GOT3 (cell line): ENCODE data around the gene TMEM131L.
"Not testable (repeated sequence)": the region's sequence is repeated elsewhere in the genome, so short reads cannot be mapped to it uniquely, and the experiment has no call there.

Source experiments
- DNase-seq: peaks from one replicate; lab custom pipeline; 2025; ENCODE audit warnings: mixed read lengths; lab: John Stamatoyannopoulos, UW

The TMEM131L gene

DNA sequence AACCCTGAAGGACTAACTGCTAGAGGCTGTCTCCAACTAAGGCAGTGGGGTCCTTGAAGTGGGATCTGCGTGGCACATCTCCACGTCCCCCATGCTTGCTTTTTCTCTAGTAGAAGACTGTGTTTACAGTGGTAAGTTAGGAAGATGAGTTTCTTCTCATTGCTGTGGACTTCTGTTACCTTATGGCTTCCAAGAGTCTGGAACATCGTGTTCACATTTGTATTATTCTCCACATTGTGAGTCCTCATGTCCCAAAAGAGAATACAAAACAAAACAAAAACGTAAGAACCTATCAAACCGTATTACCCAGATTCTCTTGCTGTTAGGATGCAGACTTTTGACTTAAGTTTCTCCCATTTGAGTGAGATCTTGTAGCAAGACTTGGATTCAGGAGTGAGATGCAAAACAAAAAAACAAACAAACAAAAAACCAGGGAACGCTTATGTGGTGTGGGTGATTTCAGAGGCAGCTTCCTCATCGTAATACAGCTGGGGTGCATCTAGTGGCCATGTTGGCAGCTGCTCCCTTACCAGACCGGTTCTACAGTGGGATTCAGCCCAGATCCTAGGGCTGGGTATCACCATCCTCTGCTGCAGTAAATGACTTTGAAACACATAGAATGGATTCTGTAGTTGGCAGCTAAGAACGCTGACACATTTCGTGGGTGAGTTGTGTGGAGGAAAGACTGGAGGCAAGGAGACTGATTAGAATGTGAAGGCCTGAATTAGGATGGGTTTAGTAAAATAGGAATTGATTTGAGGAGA lies 41.3 kb downstream of the TMEM131L start:
- no peak for DNase-seq

DNA sequence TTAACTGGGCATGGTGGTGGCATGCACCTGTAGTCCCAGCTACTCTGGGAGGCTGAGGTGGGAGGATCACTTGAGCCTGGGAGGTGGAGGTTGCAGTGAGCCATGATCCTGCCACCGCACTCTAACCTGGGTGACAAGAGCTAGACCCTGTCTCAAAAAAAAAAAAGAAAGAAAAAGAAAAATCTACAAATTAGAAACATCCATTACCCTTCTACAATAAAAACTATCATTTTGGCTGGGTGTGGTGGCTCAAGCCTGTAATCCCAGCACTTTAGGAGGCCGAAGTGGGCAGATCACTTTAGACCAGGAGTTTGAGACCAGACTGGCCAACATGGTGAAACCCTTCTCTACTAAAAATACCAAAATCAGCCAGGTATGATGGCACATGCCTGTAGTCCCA lies 43.1 kb downstream of the TMEM131L start:
- DNase-seq, result not testable (repeated sequence)

DNA sequence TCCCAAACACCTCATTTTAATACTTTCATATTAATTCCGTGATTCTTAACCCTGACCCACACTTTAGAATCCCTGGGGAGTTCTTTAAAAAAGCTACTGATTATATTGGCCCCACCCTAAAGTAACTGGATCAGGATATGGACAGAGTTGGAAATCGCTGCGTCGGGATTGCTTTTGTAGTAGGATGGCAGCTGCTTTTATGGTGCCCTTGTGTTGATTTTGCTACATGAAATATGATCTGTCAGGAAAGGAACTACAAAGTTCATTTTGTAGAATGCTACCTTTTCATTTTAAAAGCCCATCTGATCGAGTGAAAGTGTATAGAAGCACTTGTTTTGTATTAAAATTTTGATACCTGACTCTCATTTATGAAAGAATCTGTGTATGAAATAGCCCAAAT lies 43.6 kb downstream of the TMEM131L start:
- no peak for DNase-seq

DNA sequence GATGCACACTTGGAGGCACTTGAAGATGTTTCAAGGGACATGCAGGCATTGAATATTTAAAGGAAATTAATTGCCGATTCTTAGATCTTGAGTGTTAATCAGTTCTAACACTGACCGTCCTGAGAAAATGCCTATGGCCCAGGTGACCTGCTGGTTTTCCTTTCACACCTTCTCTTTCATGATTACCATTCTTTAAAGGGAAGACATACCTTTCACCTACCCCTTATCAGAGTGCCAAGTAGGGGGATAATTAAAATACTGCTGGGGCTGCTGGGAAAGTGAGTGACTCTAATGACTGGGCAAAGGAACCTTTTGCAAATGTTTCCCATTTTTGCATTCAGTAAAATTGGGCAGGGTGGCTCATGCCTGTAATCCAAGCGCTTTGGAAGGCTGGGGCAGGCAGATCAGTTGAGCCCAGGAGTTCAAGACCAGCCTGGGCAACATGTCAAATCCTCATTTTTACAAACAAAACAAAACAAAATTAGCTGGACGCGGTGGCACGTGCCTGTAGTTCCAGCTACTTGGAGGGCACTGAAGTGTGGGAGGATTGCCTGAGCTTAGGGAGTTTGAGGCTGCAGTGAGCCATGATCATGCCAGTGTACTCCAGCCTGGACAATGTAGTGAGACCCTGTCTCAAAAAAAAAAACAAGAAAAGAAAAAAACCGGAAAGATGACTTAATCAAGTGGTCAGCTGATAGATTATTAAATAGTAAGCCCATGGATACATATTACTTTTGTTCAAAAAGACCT lies 44.3 kb downstream of the TMEM131L start:
- DNase-seq, result no peak

DNA sequence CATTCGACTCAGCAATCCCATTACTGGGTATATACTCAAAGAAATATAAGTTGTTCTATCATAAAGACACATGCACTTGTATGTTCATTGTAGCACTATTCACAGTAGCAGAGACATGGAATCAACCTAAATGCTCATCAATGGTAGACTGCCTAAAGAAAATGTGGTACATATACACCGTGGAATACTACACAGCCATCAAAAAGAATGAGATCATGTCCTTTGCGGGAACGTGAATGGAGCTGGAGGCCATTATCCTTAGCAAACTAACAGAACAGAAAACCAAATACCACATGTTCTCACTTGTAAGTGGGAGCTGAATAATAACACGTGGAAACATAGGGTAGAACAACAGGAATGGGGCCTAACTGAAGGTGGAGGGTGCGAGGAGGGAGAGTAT lies 44.9 kb downstream of the TMEM131L start:
- DNase-seq, result no peak

DNA sequence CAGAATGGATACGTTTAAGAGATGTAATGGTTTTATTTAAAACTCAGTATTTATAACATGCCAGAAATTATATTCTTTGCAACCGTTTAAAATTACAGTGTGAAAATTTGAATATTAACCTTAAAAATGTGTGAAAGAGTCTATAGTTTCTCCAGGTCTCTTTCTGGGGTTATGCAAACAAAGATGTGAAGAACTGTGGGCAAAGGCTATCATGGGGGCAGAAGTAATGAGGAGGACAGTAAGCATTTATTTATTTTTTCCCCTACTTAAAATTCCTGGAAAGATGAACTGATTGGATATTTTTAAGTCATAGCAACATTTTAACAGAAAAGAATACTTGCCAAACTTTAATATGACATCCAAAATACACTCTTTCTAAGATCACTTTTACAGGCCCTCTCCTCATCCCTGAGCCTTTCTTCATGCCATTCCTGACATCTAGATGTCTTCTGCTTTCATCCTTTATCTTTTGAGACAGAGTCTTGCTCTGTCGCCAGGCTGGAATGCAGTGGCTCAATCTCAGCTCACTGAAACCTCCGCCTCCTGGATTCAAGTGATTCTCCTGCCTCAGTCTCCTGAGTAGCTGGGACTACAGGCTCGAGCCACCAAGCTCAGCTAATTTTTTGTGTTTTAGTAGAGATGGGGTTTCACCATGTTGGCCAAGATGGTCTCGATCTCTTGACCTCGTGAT lies 46.1 kb downstream of the TMEM131L start:
- no peak for DNase-seq

DNA sequence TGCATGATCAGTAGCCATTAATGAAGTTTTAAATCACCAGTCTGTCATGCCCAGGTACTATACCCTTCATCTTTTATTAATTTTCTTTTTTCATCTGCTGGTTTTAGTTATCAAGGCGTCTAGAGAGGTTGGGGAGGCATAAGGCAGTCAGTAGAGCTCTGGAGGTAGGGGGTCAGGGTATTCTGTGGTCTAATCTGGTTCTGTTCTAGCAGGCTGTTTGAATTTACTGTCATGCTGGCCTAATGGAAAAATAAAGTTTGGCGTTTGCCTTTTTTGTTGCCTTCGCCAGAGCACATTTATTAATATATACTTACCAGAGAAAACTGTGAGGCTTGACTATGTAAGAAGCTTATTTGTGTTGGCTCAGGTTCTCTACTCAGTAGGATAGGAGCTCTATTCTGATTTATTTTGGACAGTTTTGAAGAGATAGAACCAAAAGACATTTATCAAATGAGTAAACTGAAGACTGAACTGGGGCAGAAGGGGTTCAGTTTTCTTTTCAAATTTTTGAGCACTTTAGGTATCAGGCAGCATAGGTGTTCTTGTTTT lies 46.9 kb downstream of the TMEM131L start:
- no peak for DNase-seq

DNA sequence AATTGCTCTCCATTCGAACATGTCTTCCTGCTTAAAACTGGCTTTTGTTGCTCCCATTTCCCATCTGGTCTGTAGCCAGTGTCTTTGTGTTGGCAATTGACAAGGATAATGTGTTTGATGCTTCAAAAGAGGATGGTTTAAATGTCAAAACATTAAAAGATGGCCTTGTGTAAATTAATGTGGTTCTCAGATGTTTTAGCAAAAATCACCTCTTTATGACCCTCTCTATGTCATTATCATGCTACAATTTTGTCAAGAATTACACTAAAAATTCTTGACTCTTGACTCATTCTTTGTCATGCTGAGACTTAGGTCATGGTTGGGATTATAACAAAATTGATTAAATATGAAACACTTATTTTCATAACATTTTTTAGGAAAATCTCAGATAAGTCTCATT lies 47.4 kb downstream of the TMEM131L start:
- no peak for DNase-seq

DNA sequence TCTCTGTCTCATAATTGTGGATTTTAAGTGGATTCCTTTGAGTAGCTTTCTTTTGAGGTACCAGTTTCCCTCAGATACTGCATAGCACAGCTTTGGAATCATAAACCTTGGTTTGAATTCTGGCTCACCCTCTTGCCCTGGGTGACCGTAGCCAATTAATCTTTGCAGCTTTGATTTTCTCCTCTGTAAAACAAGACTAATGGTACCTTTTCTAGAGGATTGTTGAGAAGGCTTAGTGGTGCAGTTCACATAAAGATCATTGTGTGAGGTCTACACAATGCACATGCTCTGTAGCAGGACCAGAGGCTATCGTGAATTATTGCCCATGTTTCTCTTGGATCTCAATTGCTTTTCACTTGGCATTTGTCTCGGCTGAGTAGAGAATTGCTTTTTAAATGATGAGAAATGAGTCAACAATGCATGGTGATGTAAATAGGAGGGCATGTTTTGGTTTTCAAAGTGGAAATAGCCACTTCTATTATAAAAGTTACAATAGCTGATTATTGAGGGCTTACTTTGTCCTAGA lies 47.9 kb downstream of the TMEM131L start:
- no peak for DNase-seq

DNA sequence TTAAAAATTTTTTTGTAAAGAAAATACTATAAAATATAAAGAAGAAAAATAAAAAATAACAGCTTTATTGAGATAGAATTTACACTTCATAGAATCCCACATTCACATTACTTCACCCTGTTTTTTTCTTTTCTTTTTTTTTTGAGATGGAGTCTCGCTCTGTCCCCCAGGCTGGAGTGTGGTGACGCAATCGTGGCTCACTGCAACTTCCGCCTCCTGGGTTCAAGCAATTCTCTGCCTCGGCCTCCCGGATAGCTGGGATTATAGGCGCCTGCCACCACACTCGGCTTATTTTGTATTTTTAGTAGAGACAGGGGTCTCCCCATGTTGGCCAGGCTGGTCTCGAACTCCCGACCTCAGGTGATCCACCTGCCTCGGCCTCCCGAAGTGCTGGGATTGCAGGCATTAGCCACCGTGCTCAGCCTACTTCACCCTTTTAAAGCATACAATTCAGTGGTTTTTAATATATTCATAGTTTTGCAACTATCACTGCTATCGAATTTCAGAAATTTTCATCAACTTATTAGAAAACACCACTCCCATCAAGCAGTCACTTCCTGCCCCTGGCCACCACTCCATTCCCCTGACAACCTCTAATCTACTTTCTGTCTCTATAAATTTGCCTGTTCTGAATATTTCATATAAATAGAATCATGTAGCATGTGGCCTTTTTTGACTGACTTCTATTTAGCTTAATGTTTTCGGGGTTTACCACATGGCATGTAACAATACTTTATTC lies 48.7 kb downstream of the TMEM131L start:
- no peak for DNase-seq

DNA sequence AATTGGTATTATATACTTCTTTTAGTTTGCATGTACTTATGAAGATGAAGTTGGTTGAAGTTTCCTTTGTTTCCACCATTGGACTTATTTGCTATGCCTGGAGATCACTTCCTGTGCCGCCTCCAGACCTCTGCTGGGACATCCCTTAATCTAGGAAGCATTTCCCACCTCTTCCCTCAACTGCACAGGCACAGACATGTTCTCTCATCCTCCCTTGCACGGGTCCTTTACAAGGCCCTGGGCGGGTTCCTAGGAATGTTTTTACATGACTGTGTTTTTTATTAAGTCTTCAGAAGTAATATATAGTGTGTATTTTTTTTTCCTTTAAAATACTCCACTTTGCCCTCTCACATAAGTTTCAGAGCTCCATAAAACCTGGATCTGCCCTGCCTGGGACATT lies 51.0 kb downstream of the TMEM131L start:
- DNase-seq, result no peak

DNA sequence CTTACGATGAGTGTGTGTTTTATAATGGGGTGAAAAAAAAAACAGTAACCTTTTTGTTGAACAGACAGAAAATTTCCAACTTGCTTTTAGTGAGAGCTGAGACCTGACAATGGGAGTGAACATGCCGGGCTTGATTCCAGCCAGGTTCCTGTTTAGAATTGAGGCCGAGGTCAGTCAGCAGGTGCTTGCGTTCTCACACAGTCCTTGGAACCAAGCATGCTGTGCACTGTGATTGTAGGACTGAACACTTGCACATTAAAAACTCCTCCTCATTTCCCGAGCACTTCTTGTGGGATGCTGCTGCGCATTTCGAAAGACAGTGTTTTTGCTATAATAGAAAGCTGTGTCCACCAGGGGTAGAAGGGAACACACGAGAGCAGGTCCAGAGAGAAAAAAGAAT lies 51.8 kb downstream of the TMEM131L start:
- DNase-seq, result no peak

DNA sequence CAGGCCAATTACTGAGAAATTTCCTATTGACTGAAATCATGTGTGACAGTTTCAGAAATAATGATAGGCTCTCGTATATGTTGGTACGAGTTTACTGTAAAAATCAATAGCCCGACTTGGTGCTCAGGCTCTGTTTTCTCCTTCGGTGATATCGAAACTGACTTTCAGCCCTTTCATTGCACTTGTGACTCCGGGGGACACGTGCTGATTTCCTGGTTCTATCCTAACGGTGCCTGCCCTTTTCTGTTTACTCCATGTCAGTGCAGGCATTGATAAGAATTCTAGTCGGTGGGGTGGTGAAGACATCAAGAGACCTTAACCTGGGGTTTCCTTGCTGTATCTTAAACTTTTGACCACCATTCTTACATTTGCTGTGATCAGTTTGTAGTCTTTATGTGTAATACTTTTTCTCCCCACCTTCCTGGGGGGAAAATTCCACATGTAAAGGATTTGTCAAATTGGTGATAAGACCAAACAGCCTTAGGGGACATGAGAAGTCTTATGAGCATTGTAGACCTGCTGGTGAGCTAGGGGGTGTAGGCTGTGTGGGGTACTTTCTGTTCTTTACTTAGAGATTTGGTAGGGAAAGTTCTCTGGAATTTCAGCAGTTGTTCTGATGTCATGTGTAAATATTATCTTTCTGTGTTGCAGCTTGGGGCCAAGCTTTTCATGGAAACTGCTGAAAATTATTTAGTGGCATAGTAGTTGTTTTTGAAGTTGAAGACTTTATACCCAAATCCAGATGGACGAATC lies 52.7 kb downstream of the TMEM131L start:
- no peak for DNase-seq

DNA sequence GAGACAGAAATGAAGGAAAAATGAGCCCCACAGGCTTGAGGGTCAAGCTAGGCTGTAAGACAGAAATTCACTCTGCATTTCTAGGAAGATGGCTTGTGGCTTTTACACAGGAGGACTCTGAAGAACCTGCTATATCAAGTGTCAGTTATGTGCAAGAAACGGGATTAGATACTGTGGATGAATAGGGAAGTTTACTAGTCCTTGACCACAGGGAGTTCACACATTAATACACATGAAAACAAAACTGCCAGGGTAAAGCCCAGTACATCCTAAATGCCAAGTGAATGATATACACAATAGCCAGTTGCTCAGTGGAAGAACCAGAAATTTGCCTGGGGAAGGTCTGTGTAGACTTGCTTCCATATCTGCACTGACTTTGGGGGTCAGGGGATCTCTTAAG lies 53.5 kb downstream of the TMEM131L start:
- no peak for DNase-seq

DNA sequence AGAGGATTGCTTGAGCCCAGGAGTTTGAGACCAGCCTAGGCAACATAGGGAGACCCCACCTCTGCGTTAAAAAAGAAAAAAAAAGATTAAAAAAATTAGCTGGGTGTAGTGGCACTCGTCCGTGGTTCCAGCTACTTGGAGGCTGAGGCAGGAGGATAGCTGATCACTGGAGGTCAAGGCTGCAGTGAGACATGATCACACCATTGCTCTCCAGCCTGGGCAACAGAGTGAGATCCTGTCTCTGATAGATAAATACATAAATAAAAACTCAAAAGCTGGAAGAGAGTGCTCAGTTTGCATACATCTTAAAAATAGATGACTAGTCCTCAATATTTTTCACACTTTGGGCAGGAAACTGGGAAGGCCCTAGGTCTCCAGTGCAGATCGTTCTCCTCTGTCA lies 54.1 kb downstream of the TMEM131L start:
- DNase-seq, result no peak

DNA sequence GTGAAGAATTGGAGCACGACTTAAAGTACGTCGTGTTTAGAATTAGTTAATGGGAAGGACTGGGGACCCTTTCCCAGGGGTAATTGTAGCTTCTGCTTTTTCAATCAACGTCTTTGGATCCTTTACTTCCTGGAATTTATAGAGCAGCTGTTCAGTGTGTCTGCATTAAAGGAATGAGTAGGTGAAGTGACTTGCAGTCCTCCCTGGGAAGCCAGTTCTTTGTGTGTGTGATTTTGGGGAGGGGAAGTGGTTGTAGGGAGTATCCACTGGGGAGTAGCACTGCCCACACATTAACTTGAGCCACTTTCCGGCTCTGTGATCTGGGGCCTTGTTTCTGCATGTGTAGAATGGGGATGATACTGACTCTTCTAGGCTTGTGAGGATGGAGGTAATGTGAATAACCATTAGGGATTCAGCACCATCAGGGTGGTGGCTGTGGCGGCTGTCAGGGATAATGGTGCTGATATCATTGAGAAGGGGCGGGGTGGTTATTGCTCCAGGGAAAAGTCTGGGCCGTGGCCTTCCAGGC lies 54.7 kb downstream of the TMEM131L start:
- no peak for DNase-seq

DNA sequence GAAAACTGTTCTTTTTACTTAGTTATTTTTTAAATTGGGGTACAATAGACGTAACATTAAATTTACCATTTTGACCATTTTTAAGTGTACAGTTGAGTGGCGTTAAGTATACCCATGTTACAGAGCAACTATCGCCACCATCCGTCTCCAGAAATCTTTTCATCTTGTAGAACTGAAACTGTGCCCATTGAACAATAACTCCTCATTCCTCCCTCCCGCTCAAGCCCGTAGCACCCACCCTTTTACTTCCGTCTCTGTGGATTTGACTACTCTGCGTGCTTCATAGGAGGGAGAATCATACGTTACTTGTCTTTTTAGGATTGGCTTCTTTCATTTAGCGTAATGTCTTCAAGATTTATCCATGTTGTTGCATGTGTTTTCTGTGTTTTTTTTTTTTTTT lies 55.3 kb downstream of the TMEM131L start:
- no peak for DNase-seq

DNA sequence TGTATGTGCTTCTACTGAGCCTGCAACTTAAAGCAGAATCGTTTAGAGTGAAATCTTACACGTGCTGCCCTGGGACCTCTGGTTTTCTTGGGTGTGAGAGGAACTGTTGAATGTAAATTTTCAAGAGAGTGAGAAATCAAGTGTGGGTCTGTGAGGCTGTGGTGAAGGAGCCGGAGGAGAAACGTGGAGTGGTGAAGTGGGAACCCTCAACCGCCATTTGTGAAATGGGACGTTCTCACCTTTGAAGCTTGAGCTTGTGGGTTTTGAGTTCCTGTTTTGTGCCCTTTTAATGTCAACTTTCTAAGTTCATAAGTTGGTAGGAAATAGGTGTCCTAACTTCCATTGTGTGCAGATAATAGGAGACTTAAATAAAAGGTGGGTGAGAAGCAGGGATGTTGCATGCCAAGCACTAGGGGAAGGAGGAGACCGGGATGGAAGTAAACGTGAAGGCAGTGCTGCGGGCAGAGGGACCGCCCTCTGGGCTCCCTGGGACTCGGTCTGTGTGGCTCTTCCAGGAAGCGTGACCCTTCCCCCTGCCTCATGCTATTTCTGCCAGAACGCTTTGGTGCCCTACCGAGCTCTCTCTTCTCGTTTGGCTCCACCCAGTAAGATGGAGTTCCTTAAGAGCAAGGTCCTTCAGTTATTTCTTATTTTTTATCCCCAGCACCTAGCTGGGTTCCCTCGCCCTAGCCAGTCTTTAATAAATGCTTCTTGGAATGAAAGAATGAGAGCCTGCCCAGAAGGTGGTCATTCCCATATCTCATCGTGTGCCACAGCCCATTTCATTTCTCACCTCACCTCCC lies 56.0 kb downstream of the TMEM131L start:
- no peak for DNase-seq

DNA sequence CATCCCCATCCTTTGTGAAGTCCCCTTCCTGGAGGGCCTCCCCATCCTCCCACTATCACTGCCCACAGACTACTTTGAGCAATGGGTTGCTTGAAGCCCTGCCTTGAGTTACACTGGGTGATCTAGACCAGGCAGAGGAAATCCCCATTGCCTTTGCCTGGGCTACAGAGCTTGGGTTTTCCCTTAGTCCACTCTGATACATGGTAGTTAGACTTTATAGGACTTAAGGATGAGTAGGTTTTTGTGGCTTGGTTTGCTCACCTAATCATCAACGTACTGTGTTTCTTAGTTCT lies 56.6 kb downstream of the TMEM131L start:
- DNase-seq, result no peak

DNA sequence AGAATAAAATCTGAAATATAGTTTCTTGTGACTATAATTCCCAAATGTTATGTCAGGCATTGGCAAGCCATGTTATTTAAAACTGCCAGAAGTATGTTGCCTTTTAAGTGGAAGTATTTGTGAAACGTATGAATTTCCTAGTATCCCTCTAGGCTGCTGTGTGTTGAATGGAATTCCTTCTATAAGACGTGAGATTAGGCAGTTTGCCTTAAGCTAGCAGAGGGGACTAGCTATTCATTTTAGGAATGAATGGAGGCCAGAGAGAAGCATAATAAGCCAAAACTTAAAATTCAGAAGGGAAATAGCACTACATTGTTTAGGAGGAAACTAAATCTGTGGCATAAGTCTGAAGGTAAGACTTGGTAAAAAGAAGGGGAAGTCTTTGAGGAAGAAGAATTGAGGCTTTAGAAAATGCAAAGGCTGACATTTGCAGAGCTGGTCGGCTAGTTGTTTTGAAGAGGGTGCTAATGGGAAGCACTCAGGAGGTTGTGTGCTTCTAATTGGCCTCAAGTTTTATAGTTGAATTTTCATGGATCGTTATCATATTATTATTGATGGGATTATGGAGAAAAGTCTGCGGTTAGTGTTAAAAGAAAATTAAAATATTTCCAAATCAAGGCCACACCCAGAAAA lies 57.1 kb downstream of the TMEM131L start:
- DNase-seq, result no peak
